GM23338 (cell line): ENCODE measurements around the gene UBE2I. TPM values are rescaled to one million over a fixed set of nuclear protein-coding genes. Genes with fewer than 3 reads are reported as not detected.

Source experiments
- ATAC-seq: fragments of 200-7000 bp; cut with Tn5 transposase; 3 replicates; pipeline ENCODE4 v1.9.1; 2020
- DNase-seq: peaks from one replicate; pipeline ENCODE4 v3.0.0-alpha.2; 2015; ENCODE audit warnings: low spot score
- H2AFZ ChIP-seq: fragments of 200-600 bp; sonication (generic); 2 replicates; pipeline ENCODE4 v1.8.0; 2016; ENCODE audit warnings: antibody characterized with exemption, mild to moderate bottlenecking, moderate library complexity
- H3F3A ChIP-seq: fragments of 200-600 bp; sonication (generic); replicated peaks from 2 replicates; pipeline ENCODE4 v1.8.0; 2017; ENCODE audit warnings: antibody characterized with exemption, mixed run types, low read depth
- H3K27ac ChIP-seq: fragments of 200-600 bp; sonication (generic); 2 replicates; pipeline ENCODE4 v1.6.1; 2016; ENCODE audit warnings: low read depth
- H3K27me3 ChIP-seq: fragments of 200-600 bp; sonication (generic); 2 replicates; pipeline ENCODE4 v1.8.0; 2016; ENCODE audit warnings: mild to moderate bottlenecking, mixed run types, moderate library complexity; ENCODE audit not compliant: insufficient read depth
- H3K36me3 ChIP-seq: fragments of 200-600 bp; sonication (generic); 2 replicates; pipeline ENCODE4 v1.8.0; 2016; ENCODE audit warnings: mild to moderate bottlenecking; ENCODE audit not compliant: insufficient read depth
- H3K4me1 ChIP-seq: fragments of 200-600 bp; sonication (generic); 2 replicates; pipeline ENCODE4 v1.8.0; 2016; ENCODE audit warnings: mild to moderate bottlenecking, moderate library complexity; ENCODE audit not compliant: insufficient read depth
- H3K4me2 ChIP-seq: fragments of 200-600 bp; sonication (generic); 2 replicates; pipeline ENCODE4 v1.7.1; 2017; ENCODE audit warnings: mixed run types
- H3K4me3 ChIP-seq: fragments of 200-600 bp; sonication (generic); 2 replicates; pipeline ENCODE4 v1.6.1; 2016; ENCODE audit warnings: mixed run types
- H3K79me2 ChIP-seq: fragments of 200-600 bp; sonication (generic); replicated peaks from 2 replicates; pipeline ENCODE4 v1.8.0; 2017; ENCODE audit warnings: mild to moderate bottlenecking; ENCODE audit not compliant: insufficient read depth
- H3K9me2 ChIP-seq: fragments of 200-600 bp; sonication (generic); 2 replicates; pipeline ENCODE4 v1.8.0; 2017; ENCODE audit not compliant: insufficient read depth
- H4K20me1 ChIP-seq: fragments of 200-600 bp; sonication (generic); replicated peaks from 2 replicates; pipeline ENCODE4 v1.8.0; 2017; ENCODE audit warnings: mild to moderate bottlenecking; ENCODE audit not compliant: insufficient read depth
- H3K27ac Mint-ChIP-seq: 2 replicates; pipeline ENCODE4 v1.8.0; 2020; ENCODE audit warnings: inconsistent platforms, mild to moderate bottlenecking, moderate library complexity, mixed read lengths
- H3K27me3 Mint-ChIP-seq: 3 replicates; pipeline ENCODE4 v1.8.0; 2022; ENCODE audit warnings: low read depth, mild to moderate bottlenecking, moderate library complexity, mixed read lengths, inconsistent platforms; ENCODE audit not compliant: insufficient read depth, poor library complexity
- H3K36me3 Mint-ChIP-seq: 3 replicates; pipeline ENCODE4 v1.8.0; 2021; ENCODE audit warnings: low read depth, mild to moderate bottlenecking, inconsistent platforms, moderate library complexity, mixed read lengths
- H3K4me1 Mint-ChIP-seq: 3 replicates; pipeline ENCODE4 v1.8.0; 2020; ENCODE audit warnings: mild to moderate bottlenecking, inconsistent platforms, mixed read lengths
- H3K4me3 Mint-ChIP-seq: 3 replicates; pipeline ENCODE4 v1.8.0; 2021; ENCODE audit warnings: moderate library complexity, mild to moderate bottlenecking, inconsistent platforms, mixed read lengths
- H3K9me3 Mint-ChIP-seq: 3 replicates; pipeline ENCODE4 v1.8.0; 2020; ENCODE audit warnings: moderate library complexity, mild to moderate bottlenecking, inconsistent platforms, mixed read lengths
- STAT1 ChIP-seq: IDR thresholded peaks from one replicate; pipeline ENCODE4 v1.6.1; 2016; ENCODE audit warnings: antibody characterized with exemption; ENCODE audit not compliant: unreplicated experiment
- polyA plus RNA-seq: library from polyadenylated mRNA; unstranded; fragments of >200 nt; fragmentation: Nextera tagmentation; extraction: Ambion mirVana; gene quantifications from 2 replicates; pipeline ENCODE4 v1.2.1, GENCODE V29; 2016
- total RNA-seq: library from RNA; depleted of rRNA; stranded (reverse); fragments of >200 nt; shearing (Covaris generic); gene quantifications from 2 replicates; pipeline ENCODE4 v1.2.3, GENCODE V29; 2014
- TF ChIP-seq, protein P1 (sequence below): IDR thresholded peaks from 2 replicates; pipeline ENCODE4 v1.6.1; 2016; ENCODE audit warnings: antibody characterized with exemption
- TF ChIP-seq, protein P2 (sequence below): fragments of 250-450 bp; sonication (Bioruptor Pico); IDR thresholded peaks from 2 replicates; pipeline ENCODE4 v1.5.0; 2020; ENCODE audit warnings: mild to moderate bottlenecking, moderate library complexity

Gene UBE2I
- total and polyA plus RNA-seq, 2 experiments from 2014 or later: 116 to 220 TPM

DNA sequence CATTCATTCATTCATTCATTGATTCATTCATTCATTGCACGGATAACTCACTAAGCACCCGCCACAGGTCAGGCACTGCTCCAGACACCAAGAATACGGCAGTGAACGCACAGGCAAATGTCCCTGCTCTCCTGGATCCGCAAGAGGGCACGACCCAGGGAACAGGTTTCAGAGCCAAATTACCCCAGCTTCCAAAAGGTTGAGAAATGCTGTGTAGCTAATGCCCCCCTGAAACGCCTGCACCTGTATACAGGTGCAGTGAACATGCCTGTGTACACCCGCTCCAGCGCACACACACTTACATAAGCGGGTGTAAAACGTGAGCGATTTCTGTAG lies 9.6 kb upstream of the UBE2I start:
- H3K27me3 Mint-ChIP-seq: peaks cover 27% of the 10 kb centered on the region
- no peaks in the 10 kb centered on the region; the same call in 1 of the 2 replicates for H3K27me3 ChIP-seq
- H3K4me1 ChIP-seq: peaks cover 21% of the 10 kb centered on the region
- H2AFZ ChIP-seq: no peak overlapping the region
- H3K27ac ChIP-seq: no peak overlapping the region
- no peaks in the 10 kb centered on the region for H3K9me3 Mint-ChIP-seq
- no peak overlapping the region for H3K4me3 Mint-ChIP-seq
- ATAC-seq: no peak
- no peak overlapping the region for H3K4me3 ChIP-seq
- H3K9me2 ChIP-seq: no peaks in the 10 kb centered on the region
- TF ChIP-seq, protein P1, sequence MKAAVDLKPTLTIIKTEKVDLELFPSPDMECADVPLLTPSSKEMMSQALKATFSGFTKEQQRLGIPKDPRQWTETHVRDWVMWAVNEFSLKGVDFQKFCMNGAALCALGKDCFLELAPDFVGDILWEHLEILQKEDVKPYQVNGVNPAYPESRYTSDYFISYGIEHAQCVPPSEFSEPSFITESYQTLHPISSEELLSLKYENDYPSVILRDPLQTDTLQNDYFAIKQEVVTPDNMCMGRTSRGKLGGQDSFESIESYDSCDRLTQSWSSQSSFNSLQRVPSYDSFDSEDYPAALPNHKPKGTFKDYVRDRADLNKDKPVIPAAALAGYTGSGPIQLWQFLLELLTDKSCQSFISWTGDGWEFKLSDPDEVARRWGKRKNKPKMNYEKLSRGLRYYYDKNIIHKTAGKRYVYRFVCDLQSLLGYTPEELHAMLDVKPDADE: no peak
- TF ChIP-seq, protein P2, sequence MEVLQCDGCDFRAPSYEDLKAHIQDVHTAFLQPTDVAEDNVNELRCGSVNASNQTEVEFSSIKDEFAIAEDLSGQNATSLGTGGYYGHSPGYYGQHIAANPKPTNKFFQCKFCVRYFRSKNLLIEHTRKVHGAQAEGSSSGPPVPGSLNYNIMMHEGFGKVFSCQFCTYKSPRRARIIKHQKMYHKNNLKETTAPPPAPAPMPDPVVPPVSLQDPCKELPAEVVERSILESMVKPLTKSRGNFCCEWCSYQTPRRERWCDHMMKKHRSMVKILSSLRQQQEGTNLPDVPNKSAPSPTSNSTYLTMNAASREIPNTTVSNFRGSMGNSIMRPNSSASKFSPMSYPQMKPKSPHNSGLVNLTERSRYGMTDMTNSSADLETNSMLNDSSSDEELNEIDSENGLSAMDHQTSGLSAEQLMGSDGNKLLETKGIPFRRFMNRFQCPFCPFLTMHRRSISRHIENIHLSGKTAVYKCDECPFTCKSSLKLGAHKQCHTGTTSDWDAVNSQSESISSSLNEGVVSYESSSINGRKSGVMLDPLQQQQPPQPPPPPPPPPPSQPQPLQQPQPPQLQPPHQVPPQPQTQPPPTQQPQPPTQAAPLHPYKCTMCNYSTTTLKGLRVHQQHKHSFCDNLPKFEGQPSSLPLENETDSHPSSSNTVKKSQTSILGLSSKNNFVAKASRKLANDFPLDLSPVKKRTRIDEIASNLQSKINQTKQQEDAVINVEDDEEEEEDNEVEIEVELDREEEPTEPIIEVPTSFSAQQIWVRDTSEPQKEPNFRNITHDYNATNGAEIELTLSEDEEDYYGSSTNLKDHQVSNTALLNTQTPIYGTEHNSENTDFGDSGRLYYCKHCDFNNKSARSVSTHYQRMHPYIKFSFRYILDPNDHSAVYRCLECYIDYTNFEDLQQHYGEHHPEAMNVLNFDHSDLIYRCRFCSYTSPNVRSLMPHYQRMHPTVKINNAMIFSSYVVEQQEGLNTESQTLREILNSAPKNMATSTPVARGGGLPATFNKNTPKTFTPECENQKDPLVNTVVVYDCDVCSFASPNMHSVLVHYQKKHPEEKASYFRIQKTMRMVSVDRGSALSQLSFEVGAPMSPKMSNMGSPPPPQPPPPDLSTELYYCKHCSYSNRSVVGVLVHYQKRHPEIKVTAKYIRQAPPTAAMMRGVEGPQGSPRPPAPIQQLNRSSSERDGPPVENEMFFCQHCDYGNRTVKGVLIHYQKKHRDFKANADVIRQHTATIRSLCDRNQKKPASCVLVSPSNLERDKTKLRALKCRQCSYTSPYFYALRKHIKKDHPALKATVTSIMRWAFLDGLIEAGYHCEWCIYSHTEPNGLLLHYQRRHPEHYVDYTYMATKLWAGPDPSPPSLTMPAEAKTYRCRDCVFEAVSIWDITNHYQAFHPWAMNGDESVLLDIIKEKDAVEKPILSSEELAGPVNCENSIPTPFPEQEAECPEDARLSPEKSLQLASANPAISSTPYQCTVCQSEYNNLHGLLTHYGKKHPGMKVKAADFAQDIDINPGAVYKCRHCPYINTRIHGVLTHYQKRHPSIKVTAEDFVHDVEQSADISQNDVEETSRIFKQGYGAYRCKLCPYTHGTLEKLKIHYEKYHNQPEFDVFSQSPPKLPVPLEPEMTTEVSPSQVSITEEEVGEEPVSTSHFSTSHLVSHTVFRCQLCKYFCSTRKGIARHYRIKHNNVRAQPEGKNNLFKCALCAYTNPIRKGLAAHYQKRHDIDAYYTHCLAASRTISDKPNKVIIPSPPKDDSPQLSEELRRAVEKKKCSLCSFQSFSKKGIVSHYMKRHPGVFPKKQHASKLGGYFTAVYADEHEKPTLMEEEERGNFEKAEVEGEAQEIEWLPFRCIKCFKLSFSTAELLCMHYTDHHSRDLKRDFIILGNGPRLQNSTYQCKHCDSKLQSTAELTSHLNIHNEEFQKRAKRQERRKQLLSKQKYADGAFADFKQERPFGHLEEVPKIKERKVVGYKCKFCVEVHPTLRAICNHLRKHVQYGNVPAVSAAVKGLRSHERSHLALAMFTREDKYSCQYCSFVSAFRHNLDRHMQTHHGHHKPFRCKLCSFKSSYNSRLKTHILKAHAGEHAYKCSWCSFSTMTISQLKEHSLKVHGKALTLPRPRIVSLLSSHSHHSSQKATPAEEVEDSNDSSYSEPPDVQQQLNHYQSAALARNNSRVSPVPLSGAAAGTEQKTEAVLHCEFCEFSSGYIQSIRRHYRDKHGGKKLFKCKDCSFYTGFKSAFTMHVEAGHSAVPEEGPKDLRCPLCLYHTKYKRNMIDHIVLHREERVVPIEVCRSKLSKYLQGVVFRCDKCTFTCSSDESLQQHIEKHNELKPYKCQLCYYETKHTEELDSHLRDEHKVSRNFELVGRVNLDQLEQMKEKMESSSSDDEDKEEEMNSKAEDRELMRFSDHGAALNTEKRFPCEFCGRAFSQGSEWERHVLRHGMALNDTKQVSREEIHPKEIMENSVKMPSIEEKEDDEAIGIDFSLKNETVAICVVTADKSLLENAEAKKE (CRISPR knock-in tag): no peak
- TF ChIP-seq STAT1: no peak
- H3K36me3 Mint-ChIP-seq: no peaks in the 10 kb centered on the region
- no peak for DNase-seq
- no peaks in the 10 kb centered on the region for H4K20me1 ChIP-seq
- peaks cover 28% of the 10 kb centered on the region for H3K4me1 Mint-ChIP-seq
- H3K79me2 ChIP-seq: no peaks in the 10 kb centered on the region
- H3K27ac Mint-ChIP-seq: no peak overlapping the region
- no peak overlapping the region for H3K4me2 ChIP-seq
- H3F3A ChIP-seq: peaks cover 13% of the 10 kb centered on the region
- no peaks in the 10 kb centered on the region for H3K36me3 ChIP-seq
